ENCODE measurements around the gene LAMC3.

DNA sequence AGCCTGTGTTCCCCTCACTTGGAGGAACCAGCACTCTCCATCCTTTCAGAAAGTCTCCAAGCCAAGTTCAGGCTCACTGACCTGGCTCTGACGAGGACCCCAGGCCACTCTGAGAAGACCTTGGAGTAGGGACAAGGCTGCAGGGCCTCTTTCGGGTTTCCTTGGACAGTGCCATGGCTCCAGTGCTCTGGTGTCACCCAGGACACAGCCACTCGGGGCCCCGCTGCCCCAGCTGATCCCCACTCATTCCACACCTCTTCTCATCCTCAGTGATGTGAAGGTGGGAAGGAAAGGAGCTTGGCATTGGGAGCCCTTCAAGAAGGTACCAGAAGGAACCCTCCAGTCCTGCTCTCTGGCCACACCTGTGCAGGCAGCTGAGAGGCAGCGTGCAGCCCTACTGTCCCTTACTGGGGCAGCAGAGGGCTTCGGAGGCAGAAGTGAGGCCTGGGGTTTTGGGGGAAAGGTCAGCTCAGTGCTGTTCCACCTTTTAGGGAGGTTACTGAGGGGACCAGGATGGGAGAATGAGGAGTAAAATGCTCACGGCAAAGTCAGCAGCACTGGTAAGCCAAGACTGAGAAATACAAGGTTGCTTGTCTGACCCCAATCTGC is 111.8 kb downstream of the LAMC3 start:
- TF ChIP-seq, protein P1, sequence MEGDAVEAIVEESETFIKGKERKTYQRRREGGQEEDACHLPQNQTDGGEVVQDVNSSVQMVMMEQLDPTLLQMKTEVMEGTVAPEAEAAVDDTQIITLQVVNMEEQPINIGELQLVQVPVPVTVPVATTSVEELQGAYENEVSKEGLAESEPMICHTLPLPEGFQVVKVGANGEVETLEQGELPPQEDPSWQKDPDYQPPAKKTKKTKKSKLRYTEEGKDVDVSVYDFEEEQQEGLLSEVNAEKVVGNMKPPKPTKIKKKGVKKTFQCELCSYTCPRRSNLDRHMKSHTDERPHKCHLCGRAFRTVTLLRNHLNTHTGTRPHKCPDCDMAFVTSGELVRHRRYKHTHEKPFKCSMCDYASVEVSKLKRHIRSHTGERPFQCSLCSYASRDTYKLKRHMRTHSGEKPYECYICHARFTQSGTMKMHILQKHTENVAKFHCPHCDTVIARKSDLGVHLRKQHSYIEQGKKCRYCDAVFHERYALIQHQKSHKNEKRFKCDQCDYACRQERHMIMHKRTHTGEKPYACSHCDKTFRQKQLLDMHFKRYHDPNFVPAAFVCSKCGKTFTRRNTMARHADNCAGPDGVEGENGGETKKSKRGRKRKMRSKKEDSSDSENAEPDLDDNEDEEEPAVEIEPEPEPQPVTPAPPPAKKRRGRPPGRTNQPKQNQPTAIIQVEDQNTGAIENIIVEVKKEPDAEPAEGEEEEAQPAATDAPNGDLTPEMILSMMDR (IDR thresholded peaks at IDR 0.05; ENCODE audit: poor library complexity, severe bottlenecking): no peak
- no peak for TF ChIP-seq EZH2 (IDR thresholded peaks at IDR 0.05; ENCODE audit: borderline replicate concordance, insufficient read depth, low read length, poor library complexity, severe bottlenecking)

Measured in neural cell (in vitro differentiated cells).